SK-N-SH (cell line): ENCODE results near the gene MT1X. TPM values are rescaled to one million over a fixed set of nuclear protein-coding genes. Genes with fewer than 3 reads are reported as not detected.

Source experiments
- CTCF ChIA-PET: fragments of 300-600, 350-600 bp; formaldehyde crosslinking; extraction: SDS; loops from one replicate; lab custom pipeline; 2021; lab: Yijun Ruan, JAX
- POLR2A ChIA-PET: fragments of 350-600 bp; sonication (Branson Sonifier 250); formaldehyde crosslinking; extraction: SDS; loops from one replicate; lab custom pipeline; 2020; ENCODE audit warnings: antibody characterized with exemption, inconsistent platforms; lab: Yijun Ruan, JAX
- DNase-seq: peaks from one replicate; pipeline ENCODE4 v3.0.0; 2012
- H2AFZ ChIP-seq: fragments of 200-600 bp; sonication (generic); 2 replicates; pipeline ENCODE4 v1.8.1; 2016; ENCODE audit warnings: antibody characterized with exemption, mild to moderate bottlenecking, low read depth
- H3F3A ChIP-seq: fragments of 200-600 bp; sonication (generic); replicated peaks from 2 replicates; pipeline ENCODE3; 2016; ENCODE audit warnings: antibody characterized with exemption, mild to moderate bottlenecking; ENCODE audit not compliant: insufficient read depth
- H3K27ac ChIP-seq, 2 experiments: fragments of 200-500 bp in 1 of 2; fragments of 200-600 bp in 1 of 2; sonication (Bioruptor generic) in 1 of 2; sonication (generic), shearing (Covaris generic) in 1 of 2; 2 replicates each; pipeline versions ENCODE4 v1.5.1 to v1.6.1; 2014 to 2016; ENCODE audit warnings: low read depth in 2 of 2, inconsistent platforms in 1 of 2, low read length in 1 of 2, mild to moderate bottlenecking in 1 of 2, mixed read lengths in 1 of 2
- H3K27me3 ChIP-seq: fragments of 200-600 bp; sonication (generic), shearing (Covaris generic); 2 replicates; pipeline ENCODE4 v1.6.1; 2016; ENCODE audit warnings: mixed run types; ENCODE audit not compliant: insufficient read depth
- H3K36me3 ChIP-seq, 2 experiments: fragments of 200-500 bp in 1 of 2; fragments of 200-600 bp in 1 of 2; sonication (Bioruptor generic) in 1 of 2; sonication (generic) in 1 of 2; replicated peaks in 1 of 2; 2 replicates each; pipeline versions ENCODE3 to v1.5.1; 2014 to 2016; ENCODE audit warnings: low read length in 1 of 2, mild to moderate bottlenecking in 1 of 2; ENCODE audit not compliant: insufficient read depth in 2 of 2, control insufficient read depth in 1 of 2
- H3K4me1 ChIP-seq, 2 experiments: fragments of 200-500 bp in 1 of 2; fragments of 200-600 bp in 1 of 2; sonication (Bioruptor generic) in 1 of 2; sonication (generic), shearing (Covaris generic) in 1 of 2; 2 replicates each; pipeline versions ENCODE4 v1.5.1 to v1.6.1; 2014 to 2016; ENCODE audit warnings: low read depth in 1 of 2, low read length in 1 of 2, mixed run types in 1 of 2; ENCODE audit not compliant: insufficient read depth in 2 of 2, control insufficient read depth in 1 of 2
- H3K4me2 ChIP-seq: fragments of 200-600 bp; sonication (generic), shearing (Covaris generic); 2 replicates; pipeline ENCODE4 v1.6.1; 2017; ENCODE audit warnings: mixed run types
- H3K4me3 ChIP-seq, 2 experiments: fragments of 200-500 bp in 1 of 2; fragments of 200-600 bp in 1 of 2; sonication (Bioruptor generic) in 1 of 2; sonication (generic), shearing (Covaris generic) in 1 of 2; 2 replicates each; pipeline versions ENCODE4 v1.5.1 to v1.8.1; 2014 to 2016; ENCODE audit warnings: low read depth in 2 of 2, inconsistent platforms in 1 of 2, low read length in 1 of 2, mild to moderate bottlenecking in 1 of 2, mixed read lengths in 1 of 2, moderate library complexity in 1 of 2
- H3K79me2 ChIP-seq: fragments of 200-600 bp; sonication (generic); 2 replicates; pipeline ENCODE4 v1.8.1; 2017; ENCODE audit warnings: mild to moderate bottlenecking; ENCODE audit not compliant: insufficient read depth
- H3K9ac ChIP-seq: fragments of 200-600 bp; sonication (generic); 2 replicates; pipeline ENCODE4 v1.6.1; 2017; ENCODE audit warnings: mixed run types
- H3K9me2 ChIP-seq: fragments of 200-600 bp; sonication (generic); 2 replicates; pipeline ENCODE4 v1.6.1; 2017; ENCODE audit warnings: mixed run types
- H3K9me3 ChIP-seq: fragments of 200-600 bp; sonication (generic); 2 replicates; pipeline ENCODE4 v1.6.1; 2017; ENCODE audit warnings: mixed run types, mild to moderate bottlenecking, moderate library complexity
- H4K20me1 ChIP-seq: fragments of 200-600 bp; sonication (generic); 2 replicates; pipeline ENCODE4 v1.6.1; 2017; ENCODE audit warnings: mild to moderate bottlenecking, mixed run types; ENCODE audit not compliant: insufficient read depth
- EP300 ChIP-seq, 2 experiments: IDR thresholded peaks; 2 replicates each; pipeline versions ENCODE4 v1.4.0 to v1.6.1; 2012; ENCODE audit warnings: borderline replicate concordance in 1 of 2, low read depth in 1 of 2, low read length in 1 of 2
- FOSL2 ChIP-seq: IDR thresholded peaks from 2 replicates; pipeline ENCODE4 v1.4.0; 2012; ENCODE audit warnings: low read depth, mild to moderate bottlenecking, moderate library complexity, borderline replicate concordance
- GATA2 ChIP-seq: sonication (generic); formaldehyde crosslinking; IDR thresholded peaks from 2 replicates; pipeline ENCODE4 v1.5.0; 2020; ENCODE audit warnings: mild to moderate bottlenecking, missing genetic modification reagents
- IRF3 ChIP-seq: fragments of 150-350 bp; IDR thresholded peaks from 2 replicates; pipeline ENCODE4 v1.6.1; 2016; ENCODE audit warnings: mild to moderate bottlenecking, low read depth, low read length
- PBX3 ChIP-seq: IDR thresholded peaks from 2 replicates; pipeline ENCODE4; 2012
- RAD21 ChIP-seq: IDR thresholded peaks from 2 replicates; pipeline ENCODE4 v1.6.1; 2012; ENCODE audit warnings: mild to moderate bottlenecking, low read length
- RFX5 ChIP-seq: IDR thresholded peaks from 2 replicates; pipeline ENCODE4 v1.6.1; 2012; ENCODE audit warnings: mild to moderate bottlenecking, improper control_type of control experiment, low read length
- TAF1 ChIP-seq: IDR thresholded peaks from 2 replicates; pipeline ENCODE4 v1.6.1; 2012; ENCODE audit warnings: low read depth, mild to moderate bottlenecking, low read length, moderate library complexity, borderline replicate concordance
- USF1 ChIP-seq: IDR thresholded peaks from 2 replicates; pipeline ENCODE4 v1.4.0; 2012; ENCODE audit warnings: low read depth, borderline replicate concordance
- WGBS: methylation state at CpG from one replicate; pipeline ENCODE4 v1.1.6; 2017; ENCODE audit warnings: low lambda C conversion rate; 5-methylcytosine and 5-hydroxymethylcytosine counted together
- polyA plus RNA-seq, 3 experiments: library from polyadenylated mRNA; depleted of rRNA; stranded (reverse); fragments of >200 nt; gene quantifications; 2 replicates each; pipeline ENCODE4 v1.2.3, GENCODE V29; 2012
- TF ChIP-seq, protein P1 (sequence below): IDR thresholded peaks from 2 replicates; pipeline ENCODE4 v1.6.1; 2012; ENCODE audit warnings: mild to moderate bottlenecking, low read depth, low read length, moderate library complexity
- TF ChIP-seq, protein P2 (sequence below): fragments of 200-600 bp; sonication (generic); IDR thresholded peaks from 2 replicates; pipeline ENCODE4 v1.6.1; 2017; ENCODE audit warnings: antibody characterized with exemption, mild to moderate bottlenecking, moderate library complexity
- TF ChIP-seq, protein P3 (sequence below): fragments of 150-350 bp; IDR thresholded peaks from 2 replicates; pipeline ENCODE4 v1.6.1; 2017; ENCODE audit warnings: antibody characterized with exemption, low read length, low read depth, borderline replicate concordance

The MT1X gene
- polyA plus RNA-seq, 1 of the 3 experiments (the other 2 are of a cell fraction), result 213 TPM

DNA sequence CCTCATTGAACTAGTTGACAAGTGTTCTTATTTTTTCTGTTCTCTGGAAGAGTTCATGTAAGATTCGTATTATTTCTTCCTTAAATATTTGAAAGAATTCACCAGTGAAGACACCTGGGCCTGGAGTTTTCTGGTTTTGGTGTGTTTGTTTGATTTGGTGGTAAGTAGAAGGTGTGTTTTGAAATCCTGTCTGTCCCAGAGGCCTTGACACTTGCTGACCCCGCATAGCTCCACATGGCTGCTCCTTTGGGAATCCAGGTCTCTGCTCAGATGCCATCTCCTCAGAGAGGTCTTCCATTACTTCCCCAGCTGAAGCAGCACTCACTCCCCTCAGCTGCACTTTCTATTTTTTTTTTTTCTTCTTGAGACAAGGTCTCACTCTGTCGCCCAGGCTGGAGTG, 41.9 kb downstream of the MT1X start:
- Histone ChIP-seq H3K4me1 (peaks cover 0 to 4% of the 10 kb centered on the region in 2 experiments; a peak in 1 of 4 replicates), H3K79me2 (peaks cover 7% of the 10 kb centered on the region; the same call in 1 of the 2 replicates), H3K27ac (no peak overlapping the region), H3K9ac (no peak overlapping the region), H3K9me2 (no peaks in the 10 kb centered on the region), H2AFZ (no peak overlapping the region), H3F3A (peaks cover 2% of the 10 kb centered on the region), H3K36me3 (no peaks in the 10 kb centered on the region), H4K20me1 (no peaks in the 10 kb centered on the region), H3K9me3 (no peaks in the 10 kb centered on the region), H3K4me3 (no peak overlapping the region), H3K4me2 (no peak overlapping the region), H3K27me3 (no peaks in the 10 kb centered on the region)
- no peak for DNase-seq
- ChIA-PET CTCF (interaction anchor here (2.0 kb wide), 2 partner anchors 22 to 69 kb away, joined by 5 to 8 read pairs; no protein-coding TSS in a partner anchor), POLR2A (no interaction called here)
- TF ChIP-seq RAD21 (no peak), GATA2 (CRISPR knock-in tag) (no peak), IRF3 (no peak), EP300 (IDR thresholded peaks at IDR 0.05; ENCODE audit: borderline replicate concordance in 1 of 2, low read depth in 1 of 2, low read length in 1 of 2) (no peak), PBX3 (no peak)
- TF ChIP-seq, protein P1, sequence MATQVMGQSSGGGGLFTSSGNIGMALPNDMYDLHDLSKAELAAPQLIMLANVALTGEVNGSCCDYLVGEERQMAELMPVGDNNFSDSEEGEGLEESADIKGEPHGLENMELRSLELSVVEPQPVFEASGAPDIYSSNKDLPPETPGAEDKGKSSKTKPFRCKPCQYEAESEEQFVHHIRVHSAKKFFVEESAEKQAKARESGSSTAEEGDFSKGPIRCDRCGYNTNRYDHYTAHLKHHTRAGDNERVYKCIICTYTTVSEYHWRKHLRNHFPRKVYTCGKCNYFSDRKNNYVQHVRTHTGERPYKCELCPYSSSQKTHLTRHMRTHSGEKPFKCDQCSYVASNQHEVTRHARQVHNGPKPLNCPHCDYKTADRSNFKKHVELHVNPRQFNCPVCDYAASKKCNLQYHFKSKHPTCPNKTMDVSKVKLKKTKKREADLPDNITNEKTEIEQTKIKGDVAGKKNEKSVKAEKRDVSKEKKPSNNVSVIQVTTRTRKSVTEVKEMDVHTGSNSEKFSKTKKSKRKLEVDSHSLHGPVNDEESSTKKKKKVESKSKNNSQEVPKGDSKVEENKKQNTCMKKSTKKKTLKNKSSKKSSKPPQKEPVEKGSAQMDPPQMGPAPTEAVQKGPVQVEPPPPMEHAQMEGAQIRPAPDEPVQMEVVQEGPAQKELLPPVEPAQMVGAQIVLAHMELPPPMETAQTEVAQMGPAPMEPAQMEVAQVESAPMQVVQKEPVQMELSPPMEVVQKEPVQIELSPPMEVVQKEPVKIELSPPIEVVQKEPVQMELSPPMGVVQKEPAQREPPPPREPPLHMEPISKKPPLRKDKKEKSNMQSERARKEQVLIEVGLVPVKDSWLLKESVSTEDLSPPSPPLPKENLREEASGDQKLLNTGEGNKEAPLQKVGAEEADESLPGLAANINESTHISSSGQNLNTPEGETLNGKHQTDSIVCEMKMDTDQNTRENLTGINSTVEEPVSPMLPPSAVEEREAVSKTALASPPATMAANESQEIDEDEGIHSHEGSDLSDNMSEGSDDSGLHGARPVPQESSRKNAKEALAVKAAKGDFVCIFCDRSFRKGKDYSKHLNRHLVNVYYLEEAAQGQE, result no peak
- TF ChIP-seq, protein P2, sequence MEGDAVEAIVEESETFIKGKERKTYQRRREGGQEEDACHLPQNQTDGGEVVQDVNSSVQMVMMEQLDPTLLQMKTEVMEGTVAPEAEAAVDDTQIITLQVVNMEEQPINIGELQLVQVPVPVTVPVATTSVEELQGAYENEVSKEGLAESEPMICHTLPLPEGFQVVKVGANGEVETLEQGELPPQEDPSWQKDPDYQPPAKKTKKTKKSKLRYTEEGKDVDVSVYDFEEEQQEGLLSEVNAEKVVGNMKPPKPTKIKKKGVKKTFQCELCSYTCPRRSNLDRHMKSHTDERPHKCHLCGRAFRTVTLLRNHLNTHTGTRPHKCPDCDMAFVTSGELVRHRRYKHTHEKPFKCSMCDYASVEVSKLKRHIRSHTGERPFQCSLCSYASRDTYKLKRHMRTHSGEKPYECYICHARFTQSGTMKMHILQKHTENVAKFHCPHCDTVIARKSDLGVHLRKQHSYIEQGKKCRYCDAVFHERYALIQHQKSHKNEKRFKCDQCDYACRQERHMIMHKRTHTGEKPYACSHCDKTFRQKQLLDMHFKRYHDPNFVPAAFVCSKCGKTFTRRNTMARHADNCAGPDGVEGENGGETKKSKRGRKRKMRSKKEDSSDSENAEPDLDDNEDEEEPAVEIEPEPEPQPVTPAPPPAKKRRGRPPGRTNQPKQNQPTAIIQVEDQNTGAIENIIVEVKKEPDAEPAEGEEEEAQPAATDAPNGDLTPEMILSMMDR, result no peak
- 86% methylated on average over 3 of the region's 3 CpGs for WGBS

DNA sequence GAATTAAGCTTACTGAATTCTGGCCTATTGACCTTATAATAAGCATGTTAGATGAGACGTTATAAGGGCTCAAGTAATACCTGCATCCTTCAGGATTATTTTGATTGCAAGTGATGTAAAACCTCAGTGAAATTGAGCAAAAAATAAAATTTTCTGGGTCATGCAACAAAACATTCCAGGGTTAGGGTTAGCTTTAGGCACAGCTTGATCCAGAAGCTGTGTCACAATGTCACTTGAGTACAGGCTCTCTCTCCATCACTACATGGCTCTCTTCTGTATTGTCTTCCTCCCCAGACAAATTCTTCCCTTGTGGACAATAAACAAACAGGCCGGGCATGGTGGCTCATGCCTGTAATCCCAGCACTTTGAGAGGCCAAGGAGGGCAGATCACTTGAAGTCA, 44.0 kb downstream of the MT1X start:
- Histone ChIP-seq H3K4me2 (no peak overlapping the region), H2AFZ (no peak overlapping the region), H3K79me2 (peaks cover 21% of the 10 kb centered on the region), H3K9me2 (no peaks in the 10 kb centered on the region), H3K4me1 (peaks cover 5 to 10% of the 10 kb centered on the region in 2 experiments; a peak in 2 of 4 replicates), H3F3A (peaks cover 8% of the 10 kb centered on the region), H4K20me1 (no peaks in the 10 kb centered on the region), H3K36me3 (no peaks in the 10 kb centered on the region), H3K27me3 (no peaks in the 10 kb centered on the region), H3K27ac (no peak overlapping the region), H3K9me3 (no peaks in the 10 kb centered on the region), H3K9ac (no peak overlapping the region), H3K4me3 (no peak overlapping the region)
- ChIA-PET POLR2A (no interaction called here), CTCF (no interaction called here)
- WGBS, result 90% methylated on average over 2 of the region's 2 CpGs
- DNase-seq, result no peak
- TF ChIP-seq, protein P3, sequence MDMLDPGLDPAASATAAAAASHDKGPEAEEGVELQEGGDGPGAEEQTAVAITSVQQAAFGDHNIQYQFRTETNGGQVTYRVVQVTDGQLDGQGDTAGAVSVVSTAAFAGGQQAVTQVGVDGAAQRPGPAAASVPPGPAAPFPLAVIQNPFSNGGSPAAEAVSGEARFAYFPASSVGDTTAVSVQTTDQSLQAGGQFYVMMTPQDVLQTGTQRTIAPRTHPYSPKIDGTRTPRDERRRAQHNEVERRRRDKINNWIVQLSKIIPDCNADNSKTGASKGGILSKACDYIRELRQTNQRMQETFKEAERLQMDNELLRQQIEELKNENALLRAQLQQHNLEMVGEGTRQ, result no peak
- TF ChIP-seq, protein P1, result no peak
- TF ChIP-seq USF1 (no peak), GATA2 (CRISPR knock-in tag) (no peak), RFX5 (no peak), TAF1 (no peak), FOSL2 (no peak)
